H1 (cell line): ENCODE results near the gene ARL10. TPM values are rescaled to one million over a fixed set of nuclear protein-coding genes. Genes with fewer than 3 reads are reported as not detected.

Source experiments
- CTCF ChIA-PET: fragments of 300-600 bp; sonication (Branson Sonifier 250); formaldehyde crosslinking; loops from one replicate; lab custom pipeline; 2021; ENCODE audit not compliant: partially characterized antibody; lab: Charles Lee
- POLR2A ChIA-PET: fragments of 300-600 bp; sonication (Branson Sonifier 250); formaldehyde crosslinking; loops from one replicate; lab custom pipeline; 2021; ENCODE audit warnings: inconsistent platforms; ENCODE audit not compliant: partially characterized antibody; lab: Charles Lee
- DNase-seq, 2 experiments: peaks; one replicate each; pipeline versions ENCODE4 v3.0.0 to v3.0.0-alpha.2; 2010 to 2022; ENCODE audit warnings: low spot score in 2 of 2, low read depth in 1 of 2, mixed read lengths in 1 of 2
- FAIRE-seq: peaks from 2 replicates; lab custom pipeline; 2011; peaks lifted over from hg19 to GRCh38; lab: Jason Lieb, UNC
- H2AFZ ChIP-seq: 2 replicates; pipeline ENCODE4 v1.8.1; 2012; ENCODE audit warnings: low read length, inconsistent platforms
- H2AK5ac ChIP-seq: 2 replicates; pipeline ENCODE4 v1.6.1; 2013; ENCODE audit warnings: low read depth, low read length
- H2BK120ac ChIP-seq: replicated peaks from 2 replicates; pipeline ENCODE3; 2013; ENCODE audit warnings: low read depth, low read length, inconsistent platforms
- H2BK12ac ChIP-seq: 2 replicates; pipeline ENCODE4 v1.6.1; 2013; ENCODE audit warnings: low read depth, low read length
- H2BK15ac ChIP-seq: 2 replicates; pipeline ENCODE4 v1.6.1; 2013; ENCODE audit warnings: low read length
- H2BK20ac ChIP-seq: 2 replicates; pipeline ENCODE4 v1.6.1; 2013; ENCODE audit warnings: low read length
- H2BK5ac ChIP-seq: 2 replicates; pipeline ENCODE4 v1.6.1; 2013; ENCODE audit warnings: low read depth, low read length
- H3K14ac ChIP-seq: 2 replicates; pipeline ENCODE4 v1.6.1; 2013; ENCODE audit warnings: inconsistent platforms; ENCODE audit not compliant: insufficient read length
- H3K18ac ChIP-seq: 2 replicates; pipeline ENCODE4 v1.6.1; 2013; ENCODE audit warnings: low read length; ENCODE audit errors: extremely low read depth
- H3K23ac ChIP-seq: 2 replicates; pipeline ENCODE4 v1.6.1; 2013; ENCODE audit warnings: inconsistent platforms; ENCODE audit not compliant: insufficient read length
- H3K23me2 ChIP-seq: 2 replicates; pipeline ENCODE4 v1.6.1; 2013; ENCODE audit warnings: low read depth, low read length
- H3K27ac ChIP-seq: 2 replicates; pipeline ENCODE4 v1.6.1; 2011; ENCODE audit warnings: low read depth, low read length, inconsistent platforms
- H3K27me3 ChIP-seq, 4 experiments: replicated peaks in 1 of 4; 1 replicate in 1 of 4; 2 replicates in 3 of 4; pipeline versions ENCODE4 v1.6.1 to v1.8.1; 2011 to 2013; ENCODE audit warnings: low read length in 3 of 4, mild to moderate bottlenecking in 3 of 4, inconsistent platforms in 2 of 4, mixed read lengths in 2 of 4, moderate library complexity in 1 of 4; ENCODE audit not compliant: control insufficient read depth in 3 of 4, insufficient read depth in 3 of 4; ENCODE audit errors: extremely low read depth in 1 of 4
- H3K36me3 ChIP-seq, 4 experiments: 2 replicates each; pipeline versions ENCODE4 v1.6.1 to v1.8.1; 2011 to 2013; ENCODE audit warnings: mild to moderate bottlenecking in 4 of 4, low read length in 3 of 4, moderate library complexity in 2 of 4, control low read depth in 1 of 4, inconsistent platforms in 1 of 4; ENCODE audit not compliant: insufficient read depth in 4 of 4, control insufficient read depth in 2 of 4
- H3K4ac ChIP-seq: replicated peaks from 2 replicates; pipeline ENCODE3; 2013; ENCODE audit warnings: low read length, low read depth, mixed read lengths, inconsistent platforms; ENCODE audit not compliant: insufficient read length
- H3K4me1 ChIP-seq, 4 experiments: replicated peaks in 1 of 4; 1 replicate in 1 of 4; 2 replicates in 3 of 4; pipeline versions ENCODE4 v1.6.1 to v1.8.1; 2011 to 2013; ENCODE audit warnings: low read length in 3 of 4, inconsistent platforms in 2 of 4, mixed read lengths in 1 of 4; ENCODE audit not compliant: insufficient read depth in 4 of 4, control insufficient read depth in 3 of 4
- H3K4me2 ChIP-seq, 2 experiments: 2 replicates each; pipeline versions ENCODE4 v1.6.1 to v1.8.1; 2011 to 2013; ENCODE audit warnings: low read depth in 2 of 2, low read length in 2 of 2, control low read depth in 1 of 2, inconsistent platforms in 1 of 2, mild to moderate bottlenecking in 1 of 2; ENCODE audit not compliant: insufficient read depth in 1 of 2
- H3K4me3 ChIP-seq, 4 experiments: fragments of 200-600, 300-600 bp in 1 of 4; sonication (generic), shearing (Covaris generic), sonication (Bioruptor Twin) in 1 of 4; 2 replicates each; pipeline versions ENCODE4 v1.5.1 to v1.8.1; 2011 to 2016; ENCODE audit warnings: low read length in 4 of 4, low read depth in 3 of 4, control low read depth in 2 of 4, inconsistent platforms in 2 of 4, mild to moderate bottlenecking in 2 of 4, mixed read lengths in 1 of 4, moderate library complexity in 1 of 4; ENCODE audit not compliant: insufficient read depth in 2 of 4; ENCODE audit errors: extremely low read depth in 1 of 4
- H3K56ac ChIP-seq: replicated peaks from 2 replicates; pipeline ENCODE3; 2013; ENCODE audit warnings: low read depth, mild to moderate bottlenecking, mixed read lengths, low read length, inconsistent platforms; ENCODE audit not compliant: insufficient read length
- H3K79me1 ChIP-seq: 2 replicates; pipeline ENCODE4 v1.6.1; 2013; ENCODE audit warnings: low read depth, low read length, control low read depth
- H3K79me2 ChIP-seq, 2 experiments: 2 replicates each; pipeline versions ENCODE4 v1.6.1 to v1.8.1; 2012 to 2013; ENCODE audit warnings: low read length in 2 of 2, mild to moderate bottlenecking in 2 of 2, inconsistent platforms in 1 of 2; ENCODE audit not compliant: insufficient read depth in 2 of 2, control insufficient read depth in 1 of 2
- H3K9ac ChIP-seq, 4 experiments: replicated peaks in 1 of 4; 1 replicate in 1 of 4; 2 replicates in 3 of 4; pipeline versions ENCODE4 v1.6.1 to v1.8.1; 2011 to 2013; ENCODE audit warnings: low read depth in 3 of 4, low read length in 3 of 4, control low read depth in 2 of 4, mild to moderate bottlenecking in 2 of 4, moderate library complexity in 2 of 4, inconsistent platforms in 1 of 4; ENCODE audit errors: extremely low read depth in 1 of 4
- H3K9me3 ChIP-seq, 2 experiments: 2 replicates each; pipeline versions ENCODE4 v1.6.1 to v1.8.1; 2012 to 2013; ENCODE audit warnings: mild to moderate bottlenecking in 2 of 2, moderate library complexity in 2 of 2, control low read depth in 1 of 2, inconsistent platforms in 1 of 2, low read depth in 1 of 2, low read length in 1 of 2, mixed read lengths in 1 of 2; ENCODE audit not compliant: insufficient read depth in 2 of 2
- H4K20me1 ChIP-seq, 2 experiments: replicated peaks in 1 of 2; 2 replicates each; pipeline versions ENCODE3 to v1.8.1; 2011 to 2013; ENCODE audit warnings: inconsistent platforms in 2 of 2, low read length in 2 of 2, mild to moderate bottlenecking in 1 of 2; ENCODE audit not compliant: insufficient read depth in 2 of 2, control insufficient read depth in 1 of 2
- H4K5ac ChIP-seq: 2 replicates; pipeline ENCODE4 v1.6.1; 2013; ENCODE audit warnings: low read length, low read depth, mixed read lengths, inconsistent platforms; ENCODE audit not compliant: insufficient read length
- H4K8ac ChIP-seq: 2 replicates; pipeline ENCODE4 v1.8.0; 2013; ENCODE audit warnings: mild to moderate bottlenecking, moderate library complexity, low read length, inconsistent platforms; ENCODE audit not compliant: insufficient read depth; ENCODE audit errors: extremely low read depth
- H4K91ac ChIP-seq: replicated peaks from 2 replicates; pipeline ENCODE3; 2013; ENCODE audit warnings: low read length, mixed read lengths, inconsistent platforms; ENCODE audit not compliant: insufficient read length
- KDM1A ChIP-seq: fragments of 200-600, 300-600 bp; sonication (generic); IDR thresholded peaks from 2 replicates; pipeline ENCODE4 v1.7.1; 2016; ENCODE audit warnings: mild to moderate bottlenecking, low read length, borderline replicate concordance
- WGBS, 2 experiments: shearing (Covaris generic) in 1 of 2; methylation state at CpG; one replicate each; pipeline versions ENCODE4 v1.1.6 to v1.1.7; 2013 to 2015; ENCODE audit warnings: low lambda C conversion rate in 2 of 2, mixed read lengths in 2 of 2, inconsistent platforms in 1 of 2, low coverage in 1 of 2, missing lambda C conversion rate in 1 of 2; ENCODE audit not compliant: insufficient replicate concordance in 2 of 2, insufficient coverage in 1 of 2, insufficient read length in 1 of 2; ENCODE audit errors: extremely low coverage in 1 of 2, missing lambda C conversion rate in 1 of 2; 5-methylcytosine and 5-hydroxymethylcytosine counted together
- polyA plus RNA-seq, 7 experiments: library from polyadenylated mRNA; depleted of rRNA in 3 of 7; stranded (reverse) in 5 of 7; unstranded in 2 of 7; fragments of >200 nt in 5 of 7; fragments of 200-250 nt in 2 of 7; gene quantifications; 1 replicate in 5 of 7; 2 replicates in 1 of 7; 4 replicates in 1 of 7; pipeline versions ENCODE4 v1.2.1 to v1.2.3, GENCODE V29; 2011 to 2013; ENCODE audit warnings: missing spikeins in 2 of 7, mixed read lengths in 2 of 7
- total RNA-seq: library from RNA; stranded (reverse); fragmentation: NEBNext Ultra II Directional; extraction: Animal tissue kit (Norgen Biotek cat#: 25700); gene quantifications from 2 replicates; pipeline ENCODE4 v1.2.1, GENCODE V29; 2021

ARL10 gene
- total and polyA plus RNA-seq, 2 of the 8 experiments (the other 6 are each of a cell fraction or from before 2014, with no cell fraction given): 3.1 to 7.4 TPM

DNA sequence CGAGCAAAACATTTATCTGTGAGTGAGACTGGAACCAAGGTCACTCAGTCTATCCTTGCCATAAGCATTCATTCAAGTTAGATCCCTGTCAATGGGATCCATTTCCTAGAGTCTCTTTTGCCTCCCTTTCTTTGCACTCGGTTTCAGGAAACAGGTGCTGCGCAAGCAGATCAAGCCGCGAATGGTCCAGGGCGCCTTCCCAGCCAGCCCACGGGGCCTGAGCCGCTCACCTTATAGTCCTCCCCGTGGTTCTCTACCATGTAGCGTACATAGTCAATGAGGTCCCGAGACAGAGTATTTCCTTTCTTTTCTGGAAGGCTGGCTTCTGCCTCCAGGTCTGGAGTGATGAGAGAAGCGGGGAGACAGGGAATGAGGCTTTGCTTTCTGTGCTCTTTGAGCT, 19.7 kb downstream of the ARL10 start:
- Histone ChIP-seq H3K23me2 (peaks cover 9% of the 10 kb centered on the region; the same call in 1 of the 2 replicates), H3K27me3 (no peaks in the 10 kb centered on the region), H4K8ac (no peak overlapping the region), H4K20me1 (peaks cover 6 to 8% of the 10 kb centered on the region in 2 experiments), H3K23ac (no peak overlapping the region), H3K4me2 (no peak overlapping the region), H3K27ac (no peak overlapping the region), H4K91ac (no peak overlapping the region), H2AK5ac (no peak overlapping the region), H3K9ac (no peak overlapping the region), H2BK15ac (no peak overlapping the region), H3K4ac (no peak overlapping the region), H4K5ac (no peak overlapping the region), H3K79me2 (peaks cover 0 to 29% of the 10 kb centered on the region in 2 experiments), H3K79me1 (peaks cover 7% of the 10 kb centered on the region; the same call in 1 of the 2 replicates), H3K4me1 (peaks cover 0 to 5% (median 1%) of the 10 kb centered on the region in 4 experiments; a peak in 2 of 7 replicates), H2BK20ac (no peak overlapping the region), H3K9me3 (no peaks in the 10 kb centered on the region), H2AFZ (no peak overlapping the region), H3K18ac (no peak overlapping the region), H3K56ac (no peak overlapping the region), H2BK5ac (no peak overlapping the region), H3K14ac (no peak overlapping the region), H3K36me3 (peaks cover 26 to 52% (median 33%) of the 10 kb centered on the region in 4 experiments), H2BK120ac (no peak overlapping the region), H2BK12ac (no peak overlapping the region), H3K4me3 (no peak overlapping the region)
- no peak for DNase-seq
- 92% methylated on average over 12 of the region's 12 CpGs; no CpG with 5 or more reads in 1 of the 2 experiments for WGBS, 2 experiments
- POLR2A ChIA-PET: interaction anchor here (1.7 to 9.4 kb wide), 3 partner anchors 12 to 23 kb away, joined by 7 to 93 read pairs (median 11); partner anchors contain the start of genes ARL10 and KIAA1191
- no peak for TF ChIP-seq KDM1A
- CTCF ChIA-PET: interaction anchor here (0.6 kb wide), 1 partner anchor 503 kb away, joined by 3 read pairs; no protein-coding TSS in a partner anchor
- FAIRE-seq: no peak
